GM21529 (cell line): ENCODE results near the gene PKP2.
"Not testable (repeated sequence)": the region's sequence is repeated elsewhere in the genome, so short reads cannot be mapped to it uniquely, and the experiment has no call there.

ENCODE experiments used
- ATAC-seq: cut with Tn5 transposase; IDR thresholded peaks from one replicate; pipeline ENCODE4 v1.9.1; 2021; ENCODE audit not compliant: unreplicated experiment

PKP2 gene

DNA sequence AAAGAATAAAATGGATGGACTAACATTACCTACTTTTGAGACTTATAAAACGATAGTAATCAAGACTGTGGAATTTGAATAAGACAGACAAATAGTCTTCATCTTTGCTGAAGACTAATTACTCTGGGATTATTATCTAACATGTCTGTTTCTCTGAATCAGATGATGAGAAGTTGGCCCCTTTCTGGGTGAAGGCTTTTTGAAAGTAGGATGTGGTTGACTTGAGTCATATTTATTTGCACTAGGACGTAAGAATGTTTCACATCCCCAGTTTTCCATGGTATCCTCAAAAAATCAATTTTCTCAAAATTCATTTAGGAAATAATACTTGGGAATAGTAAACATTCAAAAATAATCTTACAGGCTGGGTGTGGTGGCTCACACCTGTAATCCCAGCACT is 31.8 kb downstream of the PKP2 start:
- no peak for ATAC-seq

DNA sequence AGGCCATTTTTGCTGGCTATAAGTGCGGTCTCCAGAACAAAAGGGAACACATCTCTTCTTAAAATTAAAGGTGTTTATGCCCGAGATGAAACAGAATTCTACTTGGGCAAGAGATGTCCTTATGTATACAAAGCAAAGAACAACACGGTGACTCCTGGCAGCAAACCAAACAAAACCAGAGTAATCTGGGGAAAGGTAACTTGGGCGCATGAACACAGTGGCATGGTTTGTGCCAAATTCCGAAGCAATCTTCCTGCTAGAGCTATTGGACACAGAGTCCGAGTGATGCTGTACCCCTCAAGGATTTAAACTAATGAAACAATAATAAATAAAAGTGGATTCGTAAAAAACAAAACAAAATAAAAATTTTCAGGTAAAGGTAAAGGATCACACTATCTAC is 33.4 kb downstream of the PKP2 start:
- no peak for ATAC-seq

DNA sequence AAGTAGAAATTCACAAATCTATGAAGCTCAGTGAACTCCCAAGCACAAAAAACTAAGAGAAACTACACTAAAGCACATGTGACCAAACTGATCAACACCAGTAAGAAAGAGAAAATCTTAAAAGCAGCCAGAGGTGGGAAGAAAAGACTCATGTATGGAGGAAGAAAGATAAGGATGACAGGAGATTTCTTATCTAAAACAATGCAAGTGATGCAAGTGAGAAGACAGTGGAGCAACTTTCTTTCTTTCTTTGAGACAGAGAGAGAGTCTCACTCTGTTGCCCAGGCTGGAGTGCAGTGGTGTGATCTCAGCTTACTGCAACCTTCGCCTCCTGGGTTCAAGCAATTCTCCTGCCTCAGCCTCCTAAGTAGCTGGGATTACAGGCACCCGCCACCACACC is 34.9 kb downstream of the PKP2 start:
- ATAC-seq: not testable (repeated sequence)

DNA sequence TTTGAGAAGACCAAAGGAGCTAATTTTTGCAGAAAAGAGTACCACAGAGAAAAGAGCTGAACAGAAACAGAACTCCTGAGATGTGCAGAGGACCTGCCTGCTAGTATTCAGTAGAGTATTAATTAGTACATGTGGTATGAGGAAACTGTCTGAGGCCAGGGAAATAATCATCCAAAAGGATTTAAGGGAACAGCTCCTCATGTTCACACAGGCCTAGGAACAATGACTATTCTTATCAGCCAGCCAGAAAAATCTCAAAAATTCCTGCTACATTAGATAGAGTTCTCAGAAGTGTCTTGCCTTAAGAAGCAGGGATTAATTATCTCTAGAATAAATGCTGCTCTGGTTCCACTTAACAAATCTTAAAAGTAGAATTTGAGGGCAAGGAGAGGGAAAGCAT is 36.4 kb downstream of the PKP2 start:
- ATAC-seq: no peak

DNA sequence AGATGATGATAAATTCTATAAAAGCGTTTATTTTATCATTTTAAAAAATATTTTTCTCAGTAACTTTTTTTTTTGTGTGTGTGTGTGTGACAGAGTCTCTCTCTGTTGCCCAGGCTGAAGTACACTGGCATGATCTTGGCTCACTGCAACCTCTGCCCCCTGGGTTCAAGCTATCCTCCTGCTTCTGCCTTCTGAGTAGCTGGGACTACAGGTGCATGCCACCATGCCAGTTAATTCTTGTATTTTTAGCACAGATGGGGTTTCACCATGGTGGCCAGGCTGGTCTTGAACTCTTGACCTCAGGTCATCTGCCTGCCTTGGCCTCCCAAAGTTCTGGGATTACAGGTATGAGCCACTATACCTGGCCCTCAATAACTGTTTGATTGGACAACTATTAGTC is 37.2 kb downstream of the PKP2 start:
- no peak for ATAC-seq

DNA sequence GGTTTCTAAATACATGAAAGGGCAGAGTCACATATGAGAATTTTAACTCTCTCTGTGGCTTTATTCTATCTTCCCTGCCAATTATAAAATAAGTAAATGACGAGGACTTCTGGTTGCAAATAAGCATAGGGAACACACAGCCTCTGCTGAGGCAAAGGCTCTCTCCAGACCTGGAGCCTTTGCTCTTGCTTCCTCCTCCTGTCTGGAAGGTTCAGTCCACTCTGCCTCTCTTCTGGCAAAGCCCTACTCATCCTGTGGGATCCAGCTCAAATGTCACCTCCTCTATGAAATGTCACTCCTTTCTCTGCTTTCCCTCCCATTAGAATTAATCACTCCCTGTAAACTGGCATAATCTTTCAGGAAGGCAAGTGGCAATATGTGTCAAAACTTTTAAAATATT is 41.9 kb downstream of the PKP2 start:
- ATAC-seq: no peak

DNA sequence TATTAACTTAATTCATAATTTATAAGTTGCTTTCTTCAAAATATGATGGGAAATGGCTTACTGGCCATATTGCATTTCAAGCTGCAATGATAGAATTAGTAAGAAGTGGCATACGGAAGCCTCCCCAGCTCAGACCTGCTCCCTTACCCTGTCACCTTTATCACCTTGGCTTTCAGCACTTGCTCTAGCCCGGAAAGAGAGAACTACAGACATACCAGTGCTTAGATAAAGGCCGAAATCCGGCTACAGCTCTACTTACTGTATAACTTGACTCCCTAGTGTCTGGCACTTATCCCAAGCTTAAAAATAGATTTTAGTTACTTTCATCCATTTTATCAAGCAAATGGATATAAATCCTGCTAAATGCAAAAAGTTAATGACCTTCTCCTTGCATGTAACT is 42.5 kb downstream of the PKP2 start:
- ATAC-seq: no peak

DNA sequence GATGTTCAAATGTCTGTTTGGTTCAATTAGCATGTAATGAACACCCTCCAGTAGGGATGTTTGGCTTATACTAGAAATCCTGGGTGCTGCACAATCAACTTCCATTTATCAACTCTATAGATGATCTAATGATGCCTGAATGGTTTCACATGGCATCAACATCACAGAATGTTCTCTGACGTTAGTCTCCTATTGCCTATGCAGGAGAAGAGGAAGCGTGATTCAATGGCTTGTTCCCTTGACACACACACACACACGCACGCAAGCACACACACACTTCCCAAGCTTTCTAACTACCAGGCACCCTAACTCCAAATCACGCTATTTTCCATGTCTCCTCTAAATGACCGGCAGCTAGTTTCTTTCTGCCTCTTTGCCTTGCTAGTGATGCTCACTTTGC is 49.3 kb downstream of the PKP2 start:
- ATAC-seq: no peak

DNA sequence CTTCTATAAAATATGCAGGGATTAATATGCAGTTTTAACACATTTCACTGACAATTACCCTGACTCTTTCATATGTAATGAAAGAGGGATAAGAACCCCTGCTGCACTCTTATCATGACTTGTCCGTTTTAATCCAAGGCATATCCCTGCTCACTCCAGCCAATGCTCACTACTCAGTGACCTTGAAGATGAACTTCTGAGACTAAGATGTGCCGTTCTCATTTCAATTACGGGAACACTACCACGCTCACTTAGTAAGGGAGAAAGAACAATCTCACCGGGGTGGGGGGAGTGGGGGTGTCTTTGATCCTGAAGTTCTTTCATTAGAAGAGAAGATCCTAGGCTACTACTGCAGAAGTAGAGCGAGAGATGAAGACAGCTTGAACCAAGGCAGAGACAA is 50.5 kb downstream of the PKP2 start:
- ATAC-seq: no peak

DNA sequence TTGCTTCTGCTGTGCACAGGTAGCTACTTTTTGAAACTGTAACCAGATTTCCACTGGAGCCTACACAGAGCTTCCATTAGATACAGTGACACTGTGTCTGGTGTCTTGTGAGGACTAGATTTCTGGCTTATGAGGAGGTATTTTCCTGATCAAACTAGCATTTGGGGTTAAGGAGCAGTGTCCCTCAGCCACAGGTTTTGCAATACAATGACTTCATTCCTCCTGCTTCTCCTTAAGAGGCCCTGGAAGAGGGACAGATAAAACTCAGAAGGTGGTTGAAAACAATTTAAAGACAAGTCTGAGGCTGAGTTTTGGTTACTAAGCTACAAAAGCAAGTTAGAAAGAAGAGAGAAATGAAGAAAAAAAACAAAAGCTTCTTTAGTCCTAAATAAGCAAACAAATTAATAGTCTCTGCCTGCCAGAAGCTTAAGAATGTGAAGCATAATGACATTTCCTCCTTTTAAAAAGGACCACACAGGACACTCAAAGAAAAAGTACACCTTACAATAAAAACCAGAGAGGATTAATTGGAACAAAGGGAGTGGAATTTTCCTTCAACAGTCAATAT is 53.0 kb downstream of the PKP2 start:
- ATAC-seq: no peak

DNA sequence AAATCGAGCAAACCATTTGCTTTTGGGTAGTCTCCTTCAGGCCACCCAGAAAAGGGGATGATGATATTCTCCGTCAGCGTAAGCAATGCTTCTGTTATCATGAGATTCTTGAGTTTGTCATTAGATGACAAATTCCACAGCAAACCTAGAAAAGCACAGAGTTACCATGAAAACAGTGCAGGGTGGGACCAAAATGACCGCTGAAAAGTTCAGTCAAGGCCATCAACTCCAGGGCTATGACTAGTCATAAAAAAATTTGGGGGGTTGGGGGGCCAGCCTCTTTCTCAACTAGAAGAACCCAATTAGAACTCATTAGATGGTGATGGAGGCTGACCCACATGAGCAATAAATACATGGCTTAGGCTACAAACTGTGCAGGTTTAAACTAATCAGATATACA is 55.5 kb downstream of the PKP2 start:
- no peak for ATAC-seq

DNA sequence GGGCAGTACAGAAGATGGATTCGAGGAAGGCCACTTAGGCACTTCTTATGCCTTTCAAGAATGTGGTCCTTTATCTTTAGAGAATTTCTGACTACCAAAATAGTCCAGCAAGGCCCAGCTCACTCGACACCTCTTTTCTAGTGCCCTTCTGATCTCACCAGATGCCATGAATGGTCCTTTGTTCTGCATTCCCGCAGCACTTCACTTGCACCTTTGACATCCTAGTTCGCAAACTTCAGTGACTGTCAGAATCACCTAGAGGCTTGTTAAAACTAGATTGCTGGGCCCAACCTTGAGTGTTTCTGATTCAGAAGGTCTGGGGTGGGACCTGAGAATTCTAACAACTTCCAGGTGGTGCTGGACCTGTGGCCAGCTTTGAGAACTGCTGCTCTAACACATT is 56.7 kb downstream of the PKP2 start:
- ATAC-seq: no peak

DNA sequence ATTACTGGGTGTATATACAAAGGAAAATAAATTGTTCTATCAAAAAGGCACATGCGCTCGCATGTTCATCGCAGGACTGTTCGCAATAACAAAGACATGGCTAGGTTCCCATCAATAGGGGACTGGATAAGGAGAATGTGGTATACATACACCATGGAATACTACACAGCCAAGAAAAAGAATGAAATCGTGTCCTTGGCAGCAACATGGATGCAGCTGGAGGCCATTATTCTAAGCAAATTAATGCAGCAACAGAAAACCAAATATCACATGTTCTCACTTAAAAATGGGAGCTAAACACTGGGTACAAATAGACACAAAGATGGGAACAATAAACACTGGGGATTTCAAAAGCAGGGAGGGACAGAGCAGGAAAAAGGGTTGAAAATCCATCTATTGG is 58.6 kb downstream of the PKP2 start:
- ATAC-seq: no peak

DNA sequence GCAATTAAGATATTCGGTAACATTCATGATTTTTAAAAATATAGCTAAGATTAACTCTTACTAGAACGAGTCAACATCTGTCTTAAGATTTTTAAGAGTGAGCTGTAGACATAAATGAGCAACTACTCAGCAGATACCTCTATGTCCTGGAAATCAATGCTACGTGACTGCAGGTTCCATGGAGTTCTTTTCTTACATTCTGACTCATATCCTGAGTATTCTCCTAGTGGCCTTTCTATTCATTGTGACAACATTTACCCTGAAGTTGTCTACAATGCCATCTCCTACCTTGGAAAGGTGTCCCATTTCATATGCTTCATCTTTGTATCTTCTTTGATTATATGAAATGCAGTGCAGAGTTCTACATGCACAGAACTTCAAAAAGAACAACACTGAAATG is 59.9 kb downstream of the PKP2 start:
- no peak for ATAC-seq

DNA sequence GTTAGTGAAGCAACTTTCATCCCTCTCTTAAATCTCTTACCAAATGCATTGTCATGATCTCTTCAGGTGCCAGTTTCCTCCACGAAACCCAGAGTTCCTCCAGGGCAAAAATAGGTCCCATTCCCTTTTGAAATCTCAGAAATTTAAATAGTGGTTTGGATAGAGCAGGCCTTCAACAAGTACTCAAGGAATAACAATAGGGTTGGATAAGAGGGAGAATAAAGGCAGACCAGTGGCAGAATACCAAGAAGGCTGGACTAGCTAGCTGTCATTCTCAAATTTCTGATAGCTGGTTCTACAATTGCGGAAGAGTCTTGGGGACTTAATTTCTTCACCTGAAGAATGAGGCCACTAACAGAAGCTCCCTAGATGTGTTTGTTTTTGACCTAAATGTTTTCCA is 62.5 kb downstream of the PKP2 start:
- ATAC-seq: no peak

DNA sequence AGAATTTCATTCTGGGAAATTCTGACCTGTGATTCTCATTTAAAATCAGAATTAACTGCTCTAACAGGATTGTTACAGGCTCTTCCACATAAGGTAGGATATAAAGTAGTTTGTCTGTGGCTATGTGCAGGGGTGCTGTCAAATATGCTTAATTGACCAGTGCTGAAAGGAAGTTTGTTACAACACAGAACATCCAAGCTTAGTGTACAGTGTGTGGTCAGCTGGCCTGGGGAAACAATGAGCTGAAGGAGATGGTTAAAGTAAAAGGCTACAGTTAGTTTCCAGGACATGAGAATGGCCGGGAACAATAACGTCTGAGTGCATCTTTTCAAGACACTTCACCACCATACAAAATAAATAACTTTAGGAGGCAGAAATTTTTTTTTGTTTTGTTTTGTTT is 68.0 kb downstream of the PKP2 start:
- ATAC-seq: no peak

DNA sequence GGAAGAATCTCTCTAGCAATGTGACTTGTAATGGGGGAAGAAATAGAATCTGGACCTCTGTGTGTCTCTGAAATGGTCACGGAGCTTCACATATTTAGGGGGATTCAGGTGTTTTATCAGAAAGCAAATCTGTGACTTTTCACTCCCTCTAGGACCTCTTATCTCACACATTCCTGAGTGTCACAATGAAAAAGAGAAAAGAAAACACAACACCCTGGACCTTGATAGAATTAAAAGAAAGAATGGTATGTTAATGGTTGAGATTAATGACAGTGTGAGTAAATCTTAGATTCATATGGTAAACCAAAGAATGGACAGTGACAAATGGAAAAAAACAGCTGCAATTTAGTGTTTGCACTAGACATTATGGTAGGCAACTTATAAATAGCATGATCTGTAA is 68.5 kb downstream of the PKP2 start:
- no peak for ATAC-seq

DNA sequence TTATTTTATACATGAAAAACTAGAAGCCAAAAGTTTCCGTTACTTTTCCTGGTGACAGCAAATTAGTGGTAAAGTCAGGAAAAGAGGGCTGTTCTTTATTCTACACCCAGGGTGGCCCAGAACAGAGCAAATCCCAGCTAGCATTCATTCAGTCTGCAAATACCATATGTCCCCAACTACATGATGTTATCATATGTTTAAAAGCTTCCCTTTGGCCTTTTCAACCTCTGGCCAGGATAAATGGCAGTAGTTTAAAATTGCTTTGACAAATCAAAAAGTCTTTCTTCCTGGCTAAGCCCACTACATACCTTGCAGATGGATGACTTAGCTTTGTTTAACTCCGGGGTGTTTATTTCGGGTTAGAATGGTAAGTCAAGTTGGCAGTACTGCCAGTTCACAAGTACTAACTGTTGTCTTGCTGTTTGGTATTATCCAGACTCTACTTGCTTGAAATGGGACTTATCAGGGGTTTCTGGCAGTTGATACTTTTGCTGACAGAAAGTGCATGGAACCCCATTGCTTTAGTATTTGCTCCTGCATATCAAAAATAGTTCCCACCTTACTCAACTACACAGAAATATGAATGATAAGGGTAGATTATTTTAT is 69.7 kb downstream of the PKP2 start:
- ATAC-seq: no peak

DNA sequence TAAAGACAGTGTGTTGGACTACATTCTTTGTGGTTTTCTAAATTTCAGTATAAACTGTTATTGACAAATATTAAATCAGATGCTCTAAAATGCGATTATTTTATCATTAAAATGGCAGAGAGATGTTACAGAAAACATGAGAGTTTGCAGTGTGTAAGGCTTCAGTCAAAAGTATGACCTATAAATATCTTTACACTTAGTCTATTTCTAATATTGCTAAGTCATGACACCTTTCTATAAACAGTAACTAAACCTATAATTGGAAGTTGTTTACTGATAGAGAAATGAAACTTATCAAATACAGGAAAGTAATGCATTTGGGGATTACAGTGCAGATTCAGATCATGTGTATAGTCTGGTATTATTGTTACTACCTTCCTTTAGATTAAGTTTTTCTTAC is 72.0 kb downstream of the PKP2 start:
- ATAC-seq: no peak

DNA sequence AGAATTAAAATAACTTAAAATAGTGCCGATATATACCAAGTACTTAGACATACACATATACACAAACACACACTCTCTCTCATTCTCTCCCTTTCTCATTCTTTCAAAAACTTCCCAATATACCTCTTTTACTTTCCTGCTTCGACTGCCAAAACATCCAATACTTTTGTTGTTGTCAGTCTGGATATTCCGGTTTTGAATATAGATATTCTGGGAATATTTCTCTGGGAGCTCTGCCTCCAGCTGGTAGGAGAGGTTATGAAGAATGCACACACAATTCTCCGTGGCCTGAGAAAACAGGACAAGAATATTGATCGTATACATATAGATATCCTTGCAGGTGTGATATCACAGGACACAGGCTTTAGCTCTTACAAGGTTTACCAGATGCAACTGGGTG is 74.2 kb downstream of the PKP2 start:
- no peak for ATAC-seq

DNA sequence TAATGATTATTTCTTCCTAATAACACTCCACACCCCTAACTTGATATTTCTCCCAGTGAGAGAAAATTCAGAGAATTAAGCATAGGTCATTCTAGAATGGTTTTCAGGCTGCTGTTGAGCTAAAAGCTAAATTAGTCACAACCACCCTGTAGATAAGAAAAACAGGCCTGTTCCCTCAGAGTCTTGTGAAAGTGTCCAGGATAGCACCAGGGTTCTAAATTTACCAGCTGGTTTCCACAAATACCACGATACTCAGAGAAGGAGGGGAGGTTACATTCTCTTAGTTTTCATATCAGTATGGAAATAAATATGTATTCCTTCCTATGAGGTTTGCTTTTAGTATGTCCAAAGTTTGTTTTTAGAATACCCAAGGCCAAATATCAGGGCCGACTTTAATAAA is 74.9 kb downstream of the PKP2 start:
- no peak for ATAC-seq

DNA sequence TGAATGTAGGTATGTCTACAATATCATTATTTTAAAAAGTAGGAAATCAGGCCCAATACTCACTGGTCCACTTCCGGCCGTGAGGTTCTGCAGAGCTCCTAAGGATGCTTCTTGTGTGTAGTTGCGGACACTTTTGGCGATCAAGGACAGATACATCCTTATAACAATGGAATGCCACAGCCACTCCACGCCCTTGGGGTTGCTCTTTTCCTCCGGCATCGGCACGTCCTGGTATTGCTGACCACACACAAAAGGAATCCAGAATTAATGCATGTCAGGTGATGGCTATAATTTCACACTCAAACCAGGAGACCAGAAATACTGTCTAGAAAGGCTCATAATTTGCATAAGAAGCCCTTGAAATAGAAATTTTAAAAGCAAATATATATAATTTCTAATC is 75.3 kb downstream of the PKP2 start:
- ATAC-seq: no peak

DNA sequence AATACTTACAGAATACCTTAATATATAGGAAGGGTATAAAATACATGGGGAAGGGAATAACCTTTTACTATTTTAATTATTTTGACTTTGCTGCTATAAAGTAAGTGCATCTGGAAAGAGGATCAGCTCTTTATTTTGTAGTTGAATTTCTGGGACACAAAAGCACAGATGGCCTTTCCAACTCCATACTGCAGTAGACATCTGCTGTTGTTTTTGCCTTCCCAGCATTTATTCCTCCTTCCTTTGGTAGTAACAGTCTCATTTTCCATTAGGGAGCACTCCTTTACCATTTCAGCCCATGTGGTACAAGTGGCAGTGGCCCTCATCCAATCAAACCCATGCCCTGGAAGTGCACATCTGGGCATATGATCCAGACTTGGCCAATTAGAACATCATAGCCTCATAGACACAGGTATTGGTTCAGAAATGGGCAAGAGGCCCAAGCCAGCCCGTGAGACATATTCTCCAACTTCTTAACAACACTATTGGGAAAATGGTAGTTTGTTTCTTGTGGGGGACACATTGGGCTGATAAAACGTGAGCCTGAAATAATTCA is 76.1 kb downstream of the PKP2 start:
- no peak for ATAC-seq
